ENCODE results near the gene DRG2.

- TF ChIP-seq TAF1 (IDR thresholded peaks at IDR 0.05; ENCODE audit: low read depth, low read length), result no peak
- no peak for TF ChIP-seq POLR2A (IDR thresholded peaks at IDR 0.05; ENCODE audit: low read depth, low read length)
Measured at GRCh38 chr17:18074566-18075272, 13.0 kb upstream of the DRG2 start.

Measured in GM12891 (cell line).